Activated T-cell treated with anti-CD3 and anti-CD28 coated beads, Interleukin-2, amount 50 U/mL, for 1 hour (primary cell): Measurements from ENCODE around the gene PIP5KL1.
A peak's percentile ranks its signal among the peaks of the same experiment; 100 is the strongest.

Experiments used
- DNase-seq: peaks from one replicate; pipeline ENCODE4 v3.0.0-alpha.2; 2020

The PIP5KL1 gene, protein sequence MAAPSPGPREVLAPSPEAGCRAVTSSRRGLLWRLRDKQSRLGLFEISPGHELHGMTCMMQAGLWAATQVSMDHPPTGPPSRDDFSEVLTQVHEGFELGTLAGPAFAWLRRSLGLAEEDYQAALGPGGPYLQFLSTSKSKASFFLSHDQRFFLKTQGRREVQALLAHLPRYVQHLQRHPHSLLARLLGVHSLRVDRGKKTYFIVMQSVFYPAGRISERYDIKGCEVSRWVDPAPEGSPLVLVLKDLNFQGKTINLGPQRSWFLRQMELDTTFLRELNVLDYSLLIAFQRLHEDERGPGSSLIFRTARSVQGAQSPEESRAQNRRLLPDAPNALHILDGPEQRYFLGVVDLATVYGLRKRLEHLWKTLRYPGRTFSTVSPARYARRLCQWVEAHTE

DNA sequence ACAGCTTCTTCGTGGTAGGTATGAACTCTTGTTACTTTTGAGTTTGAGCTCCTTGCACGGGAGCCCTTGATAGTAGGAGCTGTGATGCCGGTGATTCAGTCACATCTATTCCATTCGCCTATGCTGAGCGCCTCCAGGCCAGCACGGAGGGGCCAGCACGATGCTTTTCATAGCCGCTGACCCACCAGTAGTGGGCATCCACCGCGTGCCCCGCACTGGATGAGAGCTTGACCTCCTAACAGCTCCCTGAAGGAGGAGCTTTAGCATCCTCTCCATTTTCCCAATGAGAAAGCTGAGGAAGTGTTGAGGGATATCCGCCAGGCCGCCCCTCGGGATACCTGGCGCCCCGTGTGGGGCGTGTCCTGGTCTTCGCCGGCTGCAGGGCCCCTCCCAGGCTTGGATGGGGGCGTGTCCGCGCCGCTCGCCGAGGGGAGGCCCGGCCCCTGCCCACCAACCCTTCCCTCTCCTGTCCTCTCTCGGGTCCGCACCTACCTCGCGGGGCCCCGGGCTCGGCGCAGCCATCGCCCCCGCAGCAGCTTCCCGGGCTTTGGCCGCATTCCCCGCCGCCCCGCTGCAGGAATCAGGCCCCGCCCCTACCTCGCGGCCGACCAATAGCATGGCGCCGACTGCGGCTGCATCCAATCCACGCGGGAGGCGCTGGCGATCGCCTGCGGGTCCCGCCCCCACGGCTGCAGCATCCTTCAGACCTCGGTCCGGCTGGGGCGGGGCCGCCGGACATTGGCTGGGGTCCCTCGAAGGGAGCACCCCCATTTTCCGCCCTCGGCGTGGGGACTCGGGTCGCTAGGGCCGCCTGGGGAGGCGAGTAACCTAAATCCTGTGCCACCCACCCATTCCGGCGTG is at the start of gene PIP5KL1:
PIP5KL1 (minus strand) TSS at position 547 of the 861 bp plus-strand sequence; CDS start at position 522, 25 bp downstream.
- DNase-seq = peak; percentile 78

DNA sequence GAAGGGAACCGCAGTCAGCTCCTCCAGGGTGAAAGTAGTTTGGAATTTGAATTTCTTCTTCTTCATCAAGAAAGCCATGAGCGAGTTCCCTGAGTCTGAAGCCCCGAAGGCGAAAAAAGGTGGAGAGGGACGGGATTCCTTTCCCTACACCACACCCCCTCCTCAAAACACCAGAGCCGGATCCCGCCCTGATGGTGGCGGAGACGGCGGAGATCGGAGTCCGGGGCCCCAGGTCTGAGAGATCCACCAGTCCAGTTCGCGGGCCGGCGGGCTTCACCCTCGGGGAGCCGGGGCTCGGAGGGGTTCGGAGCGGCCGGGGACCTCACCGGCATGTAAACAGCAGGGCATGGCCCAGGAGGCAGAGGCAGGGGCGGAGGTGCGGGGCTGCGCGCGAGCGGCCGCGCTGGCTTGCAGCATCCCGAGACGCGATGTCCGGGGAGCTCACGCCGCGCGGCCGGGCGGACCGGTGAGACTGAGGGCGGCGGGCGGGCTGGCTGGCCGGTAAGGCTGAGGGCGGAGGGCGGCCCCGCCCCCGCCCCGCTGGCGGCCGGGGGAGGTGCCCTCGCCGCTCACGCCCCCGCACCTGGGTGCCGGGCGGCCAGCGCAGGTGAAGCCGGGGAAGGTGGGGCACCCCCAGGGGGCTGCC is 49.6 kb upstream of the PIP5KL1 start:
- DNase-seq = peak; percentile 70

DNA sequence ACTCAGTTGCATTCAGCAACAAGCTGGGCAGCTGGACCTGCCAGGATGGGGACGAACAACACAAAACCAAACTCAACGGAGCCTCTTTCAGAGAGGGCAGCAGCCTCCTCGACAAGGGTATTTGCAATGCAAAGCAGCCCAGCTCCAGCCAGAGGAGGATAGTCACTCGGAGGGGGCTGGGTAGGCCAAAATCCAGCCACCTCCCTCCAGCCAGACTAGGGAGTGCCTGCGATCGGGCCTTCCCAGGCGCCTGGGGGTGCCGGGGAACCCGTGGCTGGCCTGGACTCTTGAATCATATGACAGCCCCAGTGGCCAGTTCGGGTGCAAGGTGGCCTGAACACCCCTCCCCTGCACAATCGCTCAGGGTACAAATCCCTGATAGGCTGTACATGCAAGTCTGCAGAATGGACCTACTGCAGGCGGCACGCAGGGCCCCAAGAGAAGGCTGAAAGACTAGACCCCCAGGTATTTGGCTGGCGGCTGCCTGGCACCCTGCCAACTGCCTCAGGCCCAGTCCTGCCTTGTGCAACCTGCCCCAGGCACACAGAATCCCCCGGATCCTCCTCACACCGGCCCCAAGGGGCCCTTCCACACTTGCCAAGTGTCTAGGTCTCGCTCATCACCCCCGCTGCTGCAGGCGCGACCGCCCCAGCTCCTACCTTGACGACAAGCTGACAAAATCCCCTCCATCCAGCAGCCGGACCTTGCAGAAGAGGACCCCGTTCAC is 48.9 kb upstream of the PIP5KL1 start:
- DNase-seq = peak; percentile 55

DNA sequence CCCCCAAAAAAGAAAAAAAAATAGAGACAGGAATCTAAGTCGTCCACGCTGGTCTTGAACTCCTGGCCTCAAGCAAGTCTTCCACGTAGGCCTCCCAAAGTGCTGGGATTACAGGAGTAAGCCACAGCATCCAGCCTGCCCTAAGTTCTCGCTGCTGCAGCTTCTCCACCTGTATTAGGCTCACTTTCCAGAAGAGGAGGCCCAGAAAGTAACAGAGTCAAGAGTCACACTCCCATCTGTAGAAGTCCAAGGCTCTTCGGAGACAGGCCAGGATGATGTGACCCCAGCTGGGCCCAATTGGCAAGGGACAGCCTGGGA is 48.4 kb upstream of the PIP5KL1 start:
- DNase-seq = peak; percentile 29

DNA sequence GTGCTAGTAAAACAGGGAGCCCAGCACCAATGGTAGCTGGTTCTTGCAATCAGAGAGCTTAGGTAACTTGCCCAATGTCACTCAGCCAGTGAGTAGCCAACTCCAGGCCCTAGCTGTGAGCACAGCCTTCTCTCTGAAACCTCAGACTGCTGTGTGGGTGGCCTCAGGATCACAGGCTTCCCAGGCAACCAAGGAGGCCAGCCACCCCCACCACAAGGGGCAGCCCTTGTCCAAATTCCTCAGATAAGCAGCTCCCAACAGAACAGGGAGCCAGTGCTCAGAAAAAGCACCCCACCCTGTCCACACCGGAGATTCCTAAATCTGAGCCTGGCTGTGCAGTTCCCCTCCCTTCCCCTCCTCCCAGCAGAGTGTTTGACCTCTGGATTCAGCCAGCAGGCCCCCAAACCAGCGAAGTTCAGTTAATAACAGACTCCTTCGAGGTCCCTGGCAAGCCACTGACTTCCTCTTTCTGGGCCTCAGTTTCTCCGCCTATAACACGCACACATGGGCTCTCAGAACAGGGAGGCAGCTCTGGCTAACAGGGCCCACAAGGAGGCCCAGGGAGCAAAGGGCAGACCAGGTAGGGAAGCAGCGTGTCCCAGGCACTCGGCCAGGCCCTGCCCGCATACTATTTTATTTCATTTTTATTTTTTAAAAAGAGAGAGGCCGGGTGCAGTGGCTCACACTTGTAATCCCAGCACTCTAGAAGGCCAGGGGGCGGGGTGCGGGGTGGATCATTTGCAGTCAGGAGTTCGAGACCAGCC is 47.5 kb upstream of the PIP5KL1 start:
- DNase-seq = peak; percentile 34

DNA sequence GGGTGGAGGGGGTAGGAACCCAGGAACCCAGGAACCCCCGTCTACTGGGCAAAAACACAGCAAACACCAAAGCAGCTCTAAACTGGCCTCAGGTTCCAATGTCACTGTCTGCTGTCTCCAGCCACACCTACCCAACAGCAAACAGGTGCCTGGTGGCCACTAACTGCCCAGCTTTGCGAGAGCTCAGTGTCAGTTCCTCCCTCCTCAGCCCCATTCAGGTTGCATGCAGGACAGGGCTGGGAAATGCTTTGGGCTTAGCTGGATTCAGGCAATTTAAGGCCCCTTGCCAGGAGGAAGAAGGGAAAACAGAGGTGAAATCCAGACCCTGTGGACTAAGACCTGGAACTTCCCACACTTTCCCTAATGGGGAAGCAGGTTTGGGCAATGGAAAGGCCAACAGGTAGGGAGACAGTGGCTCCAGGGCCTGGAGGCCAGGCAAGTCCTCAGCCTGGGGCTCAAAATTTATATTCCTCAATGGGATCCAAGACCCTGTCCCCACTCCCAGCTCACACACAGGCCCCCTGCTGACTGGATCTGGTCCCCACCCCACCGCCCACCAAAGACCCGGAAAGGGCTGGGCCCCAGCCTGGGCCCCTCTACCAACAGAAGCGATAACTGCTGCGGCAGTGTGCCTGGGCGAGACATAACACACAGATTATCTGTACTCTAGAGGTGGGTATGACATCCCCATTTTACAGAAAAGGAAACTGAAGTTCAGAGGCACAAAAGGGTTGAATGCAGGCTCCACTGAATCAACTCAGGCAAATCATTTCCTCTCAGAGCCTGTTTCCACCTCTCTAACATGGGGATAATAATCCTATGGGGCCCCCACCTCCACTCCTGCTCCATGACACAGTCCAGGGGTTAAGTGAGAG is 46.7 kb upstream of the PIP5KL1 start:
- DNase-seq = peak; percentile 34

DNA sequence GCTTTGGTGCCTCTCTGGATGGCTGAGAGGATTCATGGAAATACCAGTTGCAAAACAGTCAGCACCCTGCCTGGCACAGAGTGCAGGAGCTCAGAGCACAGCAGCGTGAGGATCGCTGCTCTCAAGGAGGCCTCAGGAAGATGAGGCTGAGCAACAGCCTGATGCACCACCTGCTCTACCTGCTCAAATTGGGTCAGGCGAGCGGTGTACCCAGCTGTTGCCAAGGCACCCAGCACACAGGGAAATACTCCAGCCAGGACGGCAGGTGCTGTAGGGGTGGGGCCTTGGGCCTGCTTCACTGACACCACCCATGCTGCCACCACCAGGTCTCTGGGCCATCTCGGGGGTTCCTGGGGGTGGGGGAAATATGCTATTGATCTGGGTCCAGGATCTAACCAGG is 45.9 kb upstream of the PIP5KL1 start:
- DNase-seq = peak; percentile 62

DNA sequence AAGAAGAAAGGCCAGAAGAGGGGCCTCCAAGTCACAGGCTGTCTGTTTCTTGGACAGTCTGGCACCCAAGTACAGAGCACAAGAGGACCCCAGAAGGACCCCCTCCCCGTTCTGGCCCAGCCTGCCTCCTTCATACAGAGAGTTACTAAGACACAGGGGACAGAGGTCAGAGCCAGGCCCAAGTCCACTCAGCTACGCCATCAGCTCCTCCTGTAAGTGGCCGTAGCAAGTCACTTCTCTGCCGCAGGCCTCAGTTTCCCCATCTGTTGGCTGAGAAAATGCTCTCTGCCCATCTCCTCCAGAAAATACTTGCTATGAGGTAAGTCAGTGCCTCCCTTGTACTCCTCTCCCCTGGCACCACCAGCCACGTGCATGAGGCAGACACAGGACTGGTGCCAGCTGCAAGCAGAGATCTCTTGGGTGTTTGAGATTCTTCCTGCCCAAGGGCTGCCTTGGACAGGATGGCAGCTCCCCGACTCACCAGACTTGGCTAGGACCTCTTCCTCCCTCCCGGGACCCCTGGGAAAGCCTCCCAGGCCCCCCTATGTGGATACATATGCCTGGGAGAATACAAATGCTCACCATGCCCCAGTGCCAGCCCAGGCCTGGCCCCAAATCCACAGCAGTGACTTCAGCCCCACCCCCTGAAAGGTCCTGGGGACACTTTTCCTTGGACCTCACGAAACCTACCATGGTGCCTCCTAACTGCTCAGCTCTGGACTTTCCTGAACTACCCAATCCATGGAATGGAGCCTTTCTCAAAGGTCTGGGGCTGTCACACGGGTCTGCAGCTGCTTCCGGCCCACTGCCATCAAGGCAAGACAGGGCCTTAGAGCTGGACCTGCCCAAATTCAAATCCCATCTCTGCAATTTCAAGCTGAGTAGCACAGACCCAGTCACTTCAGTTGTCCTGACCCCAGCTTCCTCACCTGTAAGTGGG is 45.1 kb upstream of the PIP5KL1 start:
- peak; percentile 36 for DNase-seq

DNA sequence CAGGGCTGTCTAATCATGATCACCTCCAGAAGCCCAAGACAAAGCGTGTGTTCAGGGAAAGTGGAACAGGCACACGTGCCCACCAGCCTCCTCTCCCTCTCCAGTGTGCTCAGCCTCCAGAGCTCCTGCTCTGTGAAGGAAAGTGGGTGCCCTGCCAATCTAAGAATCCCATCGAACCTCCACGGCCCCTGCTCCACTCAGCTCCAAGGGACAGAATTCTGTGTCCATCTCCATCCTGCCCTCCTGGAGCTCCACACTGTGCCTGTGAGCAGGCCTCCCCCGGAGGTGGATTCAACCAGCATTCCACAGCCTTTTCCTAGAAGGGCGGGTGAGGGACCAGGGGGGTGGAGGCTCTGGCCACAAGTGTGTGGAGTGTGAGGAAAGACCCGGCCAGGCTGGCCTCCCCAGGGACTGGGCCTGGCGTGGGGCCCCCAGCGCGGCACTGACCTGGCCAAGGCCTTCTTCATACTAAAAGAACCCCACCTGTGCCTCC is 44.2 kb upstream of the PIP5KL1 start:
- DNase-seq = no peak

DNA sequence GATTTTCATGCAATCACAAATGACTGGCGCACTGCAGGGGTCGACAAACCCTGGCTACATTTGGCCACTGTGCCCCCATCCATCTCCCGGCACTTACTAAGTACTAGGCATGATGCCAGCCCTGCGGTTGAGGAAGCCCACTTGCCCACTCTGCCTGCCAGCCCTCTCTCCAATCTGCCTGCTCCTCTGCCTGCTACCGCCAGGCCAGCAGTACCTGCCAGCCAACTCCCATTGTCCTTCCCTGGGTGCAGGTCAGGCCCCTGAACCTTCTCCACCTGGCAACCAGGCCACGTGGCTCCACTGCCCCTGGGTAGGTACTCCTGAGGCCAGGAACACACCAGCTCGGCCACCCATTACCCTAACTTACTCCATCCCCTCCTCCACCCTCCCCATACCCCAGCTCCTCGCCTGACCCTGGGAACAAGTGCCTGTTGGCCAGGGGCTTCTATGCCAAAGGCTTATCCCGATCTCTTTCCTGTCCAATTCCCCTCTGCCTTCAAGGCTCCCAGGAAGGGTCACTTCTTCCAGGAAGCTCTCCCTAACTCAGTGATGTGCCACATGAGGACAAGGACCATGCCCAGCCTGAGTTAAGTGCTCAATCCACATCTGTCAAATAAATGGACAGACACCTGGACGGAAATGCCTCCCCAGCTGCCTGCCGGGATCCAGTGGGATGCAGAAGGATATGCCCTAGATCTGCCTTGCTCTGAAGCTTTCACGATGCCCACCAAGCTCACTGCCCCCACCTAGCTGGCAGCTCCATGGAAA is 43.6 kb upstream of the PIP5KL1 start:
- DNase-seq = no peak

DNA sequence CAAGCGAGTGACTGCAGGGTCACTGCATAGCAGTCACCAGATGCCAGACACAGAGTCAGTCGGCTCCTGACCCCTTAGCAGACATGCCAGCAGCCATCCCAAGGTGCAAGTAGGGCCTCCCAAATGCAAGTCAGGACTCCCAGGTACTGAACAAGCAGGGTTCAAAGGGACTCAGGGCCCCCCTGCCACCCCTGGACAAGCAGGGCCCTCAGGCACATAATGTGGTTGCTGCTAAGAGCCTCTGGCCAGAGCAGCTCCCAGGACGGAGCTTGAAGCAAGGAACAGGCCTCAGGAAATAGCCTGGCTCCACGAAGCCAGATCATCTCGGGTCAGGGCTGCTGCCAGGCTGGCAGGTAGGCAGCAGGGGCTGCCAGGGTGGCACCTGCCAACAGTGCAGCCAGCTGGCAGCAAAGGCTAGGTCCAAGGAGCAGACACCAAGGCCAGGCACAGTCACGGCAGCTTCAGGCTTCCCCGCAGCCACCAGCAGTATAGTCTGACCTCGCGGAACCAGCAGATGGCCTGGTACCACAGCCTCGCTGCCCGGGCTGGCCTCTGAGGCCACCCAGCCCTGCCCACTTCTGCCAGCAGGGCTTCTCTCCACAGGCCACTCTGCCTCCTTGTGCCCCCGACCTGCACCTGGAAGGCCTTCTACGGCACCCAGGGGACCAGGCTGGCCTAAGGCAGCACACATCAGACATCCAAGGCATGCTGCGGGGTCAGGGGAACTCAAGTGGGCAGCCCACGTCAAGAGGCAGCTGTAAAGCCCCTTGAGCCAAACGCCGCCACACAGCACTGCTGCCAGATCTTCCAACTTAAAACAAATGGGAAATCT is 42.8 kb upstream of the PIP5KL1 start:
- peak; percentile 39 for DNase-seq

DNA sequence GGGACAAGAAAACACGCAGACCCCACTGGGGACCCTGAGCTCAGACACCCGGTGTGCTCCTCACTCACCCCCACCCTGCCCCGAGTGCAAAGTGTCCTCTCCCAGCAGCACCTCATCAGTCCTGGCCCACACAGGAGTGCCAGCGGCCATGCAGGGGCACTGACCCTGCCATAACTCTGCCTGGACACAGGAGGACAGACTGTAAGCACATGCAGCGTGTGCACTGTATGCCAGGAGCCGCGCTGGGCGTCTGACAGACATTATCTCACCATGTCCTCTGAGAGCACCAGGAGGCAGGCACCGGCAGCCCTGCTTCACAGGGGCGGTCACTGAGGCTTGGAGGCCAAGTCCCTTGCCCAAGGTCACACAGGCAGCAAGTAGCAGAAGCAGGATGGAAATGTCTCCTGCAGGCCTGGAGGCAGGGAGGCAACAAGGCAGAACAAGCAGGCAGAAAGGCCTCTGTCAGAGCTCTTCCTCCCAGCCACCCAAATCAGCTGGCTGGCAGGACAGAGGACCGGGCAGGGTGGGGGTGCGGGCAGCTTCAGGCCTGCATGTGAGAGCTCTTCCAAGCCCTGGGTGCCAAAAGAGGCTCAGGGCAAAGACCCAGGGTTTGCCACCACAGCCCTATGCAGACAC is 41.8 kb upstream of the PIP5KL1 start:
- DNase-seq = peak; percentile 38

DNA sequence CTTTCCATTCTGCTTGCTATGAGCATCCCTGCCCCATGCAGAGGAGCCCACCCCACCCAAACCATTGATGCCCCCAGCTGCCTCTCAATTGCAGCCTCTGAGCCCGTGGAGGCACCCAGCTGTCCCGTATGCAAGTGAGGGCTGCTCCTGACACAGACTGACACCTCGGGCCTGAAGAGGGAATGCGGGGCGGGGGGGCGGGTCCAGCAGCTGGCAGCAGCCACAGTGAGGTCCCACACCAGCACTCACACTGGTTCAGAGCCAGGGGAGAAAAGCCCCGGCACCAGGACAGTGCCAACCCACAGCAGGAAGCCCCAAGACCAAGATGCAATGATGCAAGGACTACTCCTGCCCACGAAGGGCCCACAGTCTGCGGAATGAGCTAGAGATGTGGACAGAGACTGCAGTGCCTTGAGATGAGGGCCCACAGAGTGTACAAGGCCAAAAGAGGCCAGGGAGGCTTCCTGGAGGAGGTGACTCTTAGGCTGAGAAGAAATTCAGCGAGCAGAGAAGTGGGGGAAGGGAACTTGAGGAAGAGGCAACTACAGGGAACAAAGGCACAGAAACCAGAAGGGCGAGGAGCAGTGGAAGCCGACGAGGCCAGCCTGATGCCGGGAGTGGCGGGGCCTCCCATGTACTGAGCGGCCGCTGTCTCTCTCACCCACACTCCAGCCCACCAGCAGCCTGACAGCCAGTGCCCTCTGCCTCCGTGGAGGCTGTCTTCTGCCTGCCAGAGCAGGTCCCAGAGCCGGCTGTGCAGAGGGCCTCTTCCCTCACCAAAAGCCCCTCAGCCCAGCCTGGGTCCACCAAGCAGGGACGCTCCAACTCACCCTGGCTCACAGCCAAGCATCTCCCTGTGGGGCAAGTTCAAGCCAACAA is 41.0 kb upstream of the PIP5KL1 start:
- DNase-seq = peak; percentile 43

DNA sequence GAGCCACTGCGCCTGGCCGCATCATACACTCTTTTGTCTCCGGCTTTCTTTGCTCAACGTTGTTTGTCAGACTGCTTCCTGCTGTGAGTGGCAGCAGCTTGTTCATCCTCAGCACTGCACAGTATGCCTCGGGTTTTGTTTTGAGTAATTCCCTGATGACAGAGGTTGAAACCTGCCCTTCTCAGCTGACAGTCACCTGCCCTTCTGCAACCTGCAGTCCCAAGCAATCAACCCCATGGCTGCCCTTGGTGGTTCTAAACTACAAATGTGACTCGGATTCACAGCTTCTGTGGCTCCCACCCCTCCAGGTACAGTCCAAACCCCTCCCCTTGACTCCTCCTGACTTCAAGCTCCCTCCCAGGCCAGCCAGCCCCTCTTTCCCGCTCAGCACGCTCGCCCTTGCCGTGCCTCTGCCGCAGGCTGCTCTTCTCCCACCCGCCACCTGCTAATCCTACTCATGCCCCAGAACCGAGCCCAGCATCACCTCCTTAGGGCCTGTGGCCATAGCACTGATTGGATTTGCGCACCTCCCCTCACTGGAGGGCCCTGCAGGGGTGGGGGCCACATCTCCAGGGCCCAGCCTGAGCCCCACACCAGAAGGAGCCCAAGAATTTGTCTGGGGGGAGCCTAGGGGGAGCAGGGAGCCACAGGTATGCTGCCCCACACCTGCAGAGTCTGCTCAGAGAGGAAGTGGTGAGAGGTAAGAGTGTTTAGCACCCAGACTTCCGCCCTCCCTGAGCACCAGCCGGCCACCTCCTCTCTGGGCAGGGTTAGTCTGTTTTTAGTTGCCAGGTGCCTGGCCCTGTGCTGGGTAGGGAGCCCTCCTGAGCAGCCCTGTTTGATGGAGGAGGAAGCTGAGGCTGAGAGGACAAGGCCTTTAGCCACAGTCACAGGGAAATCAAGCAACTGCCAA is 40.1 kb upstream of the PIP5KL1 start:
- peak; percentile 64 for DNase-seq

DNA sequence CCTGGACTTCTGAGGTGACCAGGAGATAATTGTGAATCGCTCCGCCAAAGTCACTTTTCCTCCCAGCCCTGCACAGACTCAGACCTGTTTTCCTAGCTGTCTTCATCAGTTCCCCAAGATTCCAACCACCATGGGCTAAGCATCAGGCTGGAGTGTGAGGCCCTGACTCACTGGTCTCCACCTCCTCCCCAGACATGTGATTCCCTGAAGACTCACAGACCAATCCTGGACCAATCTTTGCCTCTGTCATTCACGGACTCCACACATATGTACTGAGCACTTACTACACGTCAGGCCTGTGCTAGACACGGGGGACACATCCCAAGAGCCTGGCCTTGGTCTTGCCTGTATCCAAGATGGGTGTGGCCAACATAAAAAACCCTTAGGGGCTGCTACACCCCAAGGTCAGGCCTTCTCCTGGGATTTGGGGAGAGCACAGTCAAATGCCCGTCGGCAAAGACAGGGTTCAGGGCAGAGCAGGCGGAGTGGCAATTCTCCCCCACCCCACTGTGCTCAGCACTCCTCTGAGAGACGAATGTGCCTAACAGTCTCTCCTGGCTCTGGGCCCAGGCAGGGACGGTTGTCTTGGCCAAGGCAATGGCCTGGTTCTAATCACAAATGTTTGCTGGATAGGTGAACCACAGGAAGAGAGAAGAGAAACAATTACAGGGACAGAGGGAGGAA is 38.3 kb upstream of the PIP5KL1 start:
- DNase-seq = no peak
